Activated CD4-positive, alpha-beta T cell treated with anti-CD3 and anti-CD28 coated beads, Interleukin-2, amount 10 ng/mL, durations not matched to agents 7 days and 5 days (primary cell): ENCODE data around the gene DZIP1. TPM values are rescaled to one million over a fixed set of nuclear protein-coding genes. Genes with fewer than 3 reads are reported as not detected.

Experiments
- CTCF ChIA-PET: fragments of 350-600 bp; sonication (Branson Sonifier 250); formaldehyde crosslinking; loops from one replicate; lab custom pipeline; 2021; ENCODE audit warnings: antibody characterized with exemption; lab: Charles Lee
- POLR2A ChIA-PET: fragments of 350-600 bp; sonication (Branson Sonifier 250); formaldehyde crosslinking; loops from one replicate; lab custom pipeline; 2021; ENCODE audit warnings: antibody characterized with exemption; lab: Charles Lee
- DNase-seq: peaks from one replicate; pipeline ENCODE4 v3.0.0-alpha.2; 2020
- H3K27ac Mint-ChIP-seq: one replicate; pipeline ENCODE4 v1.8.0; 2021; ENCODE audit warnings: mild to moderate bottlenecking, moderate library complexity, mixed read lengths
- H3K27me3 Mint-ChIP-seq: one replicate; pipeline ENCODE4 v1.8.0; 2021; ENCODE audit warnings: mixed read lengths
- H3K36me3 Mint-ChIP-seq: one replicate; pipeline ENCODE4 v1.8.0; 2021; ENCODE audit warnings: low read depth, mixed read lengths
- H3K4me1 Mint-ChIP-seq: one replicate; pipeline ENCODE4 v1.8.0; 2021; ENCODE audit warnings: mixed read lengths
- H3K4me3 Mint-ChIP-seq: one replicate; pipeline ENCODE4 v1.8.0; 2021; ENCODE audit warnings: mild to moderate bottlenecking, moderate library complexity, mixed read lengths
- H3K9me3 Mint-ChIP-seq: one replicate; pipeline ENCODE4 v1.8.0; 2021; ENCODE audit warnings: mixed read lengths
- total RNA-seq, 2 experiments: library from RNA; stranded (reverse); gene quantifications; one replicate each; pipeline ENCODE4 v1.2.3, GENCODE V29; 2021

Gene DZIP1
- total RNA-seq, 2 experiments from 2014 or later, result 0.05 to 0.15 TPM

DNA sequence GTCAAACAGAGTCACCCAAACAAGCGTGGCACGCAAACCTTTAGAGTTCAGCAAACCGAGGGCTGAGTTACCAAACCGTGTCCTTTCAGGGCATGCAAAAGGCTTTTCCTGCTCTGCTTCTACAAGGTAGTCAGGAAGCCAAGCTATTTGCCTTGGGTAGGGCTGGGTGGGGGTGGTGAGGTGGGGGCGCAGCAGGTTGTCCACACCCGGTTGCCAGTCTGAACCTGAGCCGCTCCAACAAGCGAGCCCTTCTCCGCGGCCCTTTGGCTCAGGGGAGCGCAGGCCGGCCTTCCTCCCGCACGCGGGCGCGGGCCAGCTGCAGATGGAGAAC is 92.3 kb downstream of the DZIP1 start:
- no peak for DNase-seq
- POLR2A ChIA-PET, result no interaction called here
- Mint-ChIP-seq H3K9me3 (no peaks in the 10 kb centered on the region), H3K4me1 (peaks cover 8% of the 10 kb centered on the region), H3K27ac (no peak overlapping the region), H3K4me3 (no peak overlapping the region), H3K36me3 (no peaks in the 10 kb centered on the region), H3K27me3 (peaks cover 63% of the 10 kb centered on the region)
- CTCF ChIA-PET, result no interaction called here

- H3K4me1 Mint-ChIP-seq, result no peaks in the 10 kb centered on the region
- no peaks in the 10 kb centered on the region for H3K9me3 Mint-ChIP-seq
- no peak overlapping the region for H3K27ac Mint-ChIP-seq
- ChIA-PET CTCF (interaction anchor here (1.3 kb wide), 1 partner anchor 11 kb away, joined by 3 read pairs; no protein-coding TSS in a partner anchor), POLR2A (no interaction called here)
- no peaks in the 10 kb centered on the region for H3K36me3 Mint-ChIP-seq
- H3K27me3 Mint-ChIP-seq, result peaks cover 44% of the 10 kb centered on the region
- no peak overlapping the region for H3K4me3 Mint-ChIP-seq
- no peak for DNase-seq
Measured at GRCh38 chr13:95547531-95548167, 96.9 kb downstream of the DZIP1 start.

GRCh38 chr13:95546919-95547318 is 97.6 kb downstream of the DZIP1 start:
- POLR2A ChIA-PET, result no interaction called here
- CTCF ChIA-PET, result no interaction called here
- Mint-ChIP-seq H3K36me3 (no peaks in the 10 kb centered on the region), H3K4me1 (no peaks in the 10 kb centered on the region), H3K27ac (no peak overlapping the region), H3K4me3 (no peak overlapping the region), H3K9me3 (no peaks in the 10 kb centered on the region), H3K27me3 (peaks cover 42% of the 10 kb centered on the region)
- no peak for DNase-seq

DNA sequence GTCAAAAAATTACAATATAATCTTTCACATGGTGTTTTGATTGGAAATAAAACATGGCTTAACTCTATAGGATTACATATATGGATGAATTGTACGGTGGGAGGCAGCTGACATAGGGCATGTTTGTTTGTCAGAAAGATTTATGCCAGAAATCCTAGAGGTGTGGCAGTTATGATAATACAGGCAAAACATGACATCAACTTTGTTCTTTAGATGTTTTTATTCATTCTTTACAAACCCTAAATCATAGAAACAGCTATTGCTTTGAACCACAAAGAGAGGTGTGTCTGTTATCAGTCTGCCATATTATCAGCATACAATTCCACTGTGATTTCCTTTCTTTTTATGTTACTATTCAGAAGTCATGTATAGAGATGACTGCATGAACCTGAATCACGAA is 100.2 kb downstream of the DZIP1 start:
- Mint-ChIP-seq H3K4me1 (no peaks in the 10 kb centered on the region), H3K36me3 (no peaks in the 10 kb centered on the region), H3K4me3 (no peak overlapping the region), H3K27me3 (peaks cover 20% of the 10 kb centered on the region), H3K9me3 (no peaks in the 10 kb centered on the region), H3K27ac (no peak overlapping the region)
- POLR2A ChIA-PET, result no interaction called here
- CTCF ChIA-PET, result no interaction called here
- DNase-seq, result no peak

- ChIA-PET CTCF (no interaction called here), POLR2A (no interaction called here)
- no peaks in the 10 kb centered on the region for H3K36me3 Mint-ChIP-seq
- no peak overlapping the region for H3K27ac Mint-ChIP-seq
- no peaks in the 10 kb centered on the region for H3K4me1 Mint-ChIP-seq
- H3K9me3 Mint-ChIP-seq, result no peaks in the 10 kb centered on the region
- H3K27me3 Mint-ChIP-seq, result peaks cover 5% of the 10 kb centered on the region
- H3K4me3 Mint-ChIP-seq, result no peak overlapping the region
- DNase-seq, result no peak
Measured at GRCh38 chr13:95541911-95542474, 102.5 kb downstream of the DZIP1 start.

DNA sequence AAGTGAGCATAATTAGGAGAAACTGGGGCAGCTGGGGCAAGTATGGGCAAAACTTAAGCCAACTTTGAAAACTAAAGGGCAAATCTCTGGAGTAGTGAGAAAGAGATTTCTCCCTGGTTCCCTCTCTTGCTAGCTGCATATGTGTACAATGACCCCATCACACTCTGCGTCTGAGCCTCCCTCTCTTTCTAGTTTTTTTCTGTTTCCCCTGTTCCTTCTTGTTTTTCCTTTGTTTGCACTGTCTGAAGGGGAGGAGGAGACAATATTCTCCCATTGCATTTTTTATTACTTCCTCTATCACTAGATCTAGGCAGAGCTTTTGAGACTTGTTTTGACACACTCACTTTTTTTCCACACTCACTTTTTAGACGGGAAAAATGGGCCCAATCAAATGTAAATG is 103.2 kb downstream of the DZIP1 start:
- no peaks in the 10 kb centered on the region for H3K36me3 Mint-ChIP-seq
- ChIA-PET POLR2A (interaction anchor here (0.6 kb wide), 1 partner anchor 17 kb away, joined by 3 read pairs; no protein-coding TSS in a partner anchor), CTCF (no interaction called here)
- peaks cover 7% of the 10 kb centered on the region for H3K27me3 Mint-ChIP-seq
- H3K4me1 Mint-ChIP-seq, result no peaks in the 10 kb centered on the region
- no peak overlapping the region for H3K4me3 Mint-ChIP-seq
- no peak overlapping the region for H3K27ac Mint-ChIP-seq
- H3K9me3 Mint-ChIP-seq, result no peaks in the 10 kb centered on the region
- no peak for DNase-seq

DNA sequence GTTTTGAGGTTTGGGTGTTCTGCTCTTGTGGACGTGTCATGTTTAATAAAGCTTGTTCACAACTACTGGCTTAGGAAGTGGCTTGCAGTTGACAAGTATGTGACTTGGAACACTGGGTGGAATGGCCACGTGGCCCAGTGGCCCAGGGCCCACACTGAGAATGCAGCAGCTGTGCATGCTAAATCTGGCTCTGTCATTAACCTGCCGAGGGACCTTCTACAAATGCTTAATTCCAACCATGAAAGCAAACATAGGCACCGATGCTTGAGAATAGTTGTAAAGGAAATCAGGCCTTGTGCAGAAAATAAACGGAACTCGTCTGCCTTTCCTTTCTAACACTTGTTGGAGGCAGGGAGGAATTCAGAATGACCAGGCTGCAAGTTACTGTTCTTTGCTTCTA is 103.6 kb downstream of the DZIP1 start:
- CTCF ChIA-PET, result interaction anchor here (1.1 kb wide), 1 partner anchor 9 kb away, joined by 3 read pairs; no protein-coding TSS in a partner anchor
- no peak for DNase-seq
- no peaks in the 10 kb centered on the region for H3K9me3 Mint-ChIP-seq
- no peaks in the 10 kb centered on the region for H3K4me1 Mint-ChIP-seq
- no peak overlapping the region for H3K4me3 Mint-ChIP-seq
- no peaks in the 10 kb centered on the region for H3K36me3 Mint-ChIP-seq
- POLR2A ChIA-PET, result interaction anchor here (0.6 kb wide), 1 partner anchor 17 kb away, joined by 3 read pairs; no protein-coding TSS in a partner anchor
- H3K27me3 Mint-ChIP-seq, result peaks cover 3% of the 10 kb centered on the region
- H3K27ac Mint-ChIP-seq, result no peak overlapping the region

DNA sequence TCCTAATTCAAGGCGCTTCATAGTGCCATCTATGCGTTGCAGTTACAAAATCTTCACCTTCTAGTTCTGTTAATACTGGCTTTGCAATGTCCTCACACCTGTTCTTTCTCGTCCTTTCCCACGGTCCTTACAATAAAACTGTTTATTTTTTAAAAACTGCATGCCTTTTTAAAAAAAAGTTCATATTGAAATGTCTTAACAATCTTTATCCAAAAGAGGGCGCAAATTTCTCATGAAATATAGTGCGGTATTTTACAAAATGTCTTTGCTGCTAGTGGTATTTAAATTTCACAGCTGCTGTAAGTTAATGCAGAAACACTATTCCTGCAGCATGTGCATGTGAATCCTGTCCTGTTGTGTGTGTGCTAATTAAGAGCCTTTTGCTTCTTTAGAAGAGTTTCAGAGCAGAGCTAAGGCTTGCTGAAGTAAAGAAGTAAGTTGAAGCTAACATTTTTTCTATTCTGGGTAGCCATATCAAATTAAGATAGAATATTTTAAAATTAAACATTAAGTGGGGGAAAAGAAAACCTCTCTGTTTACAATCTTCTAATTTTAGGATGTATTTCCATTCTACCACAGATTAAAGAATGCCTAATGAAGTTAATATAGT is 107.8 kb downstream of the DZIP1 start:
- H3K27me3 Mint-ChIP-seq, result peaks cover 8% of the 10 kb centered on the region
- H3K36me3 Mint-ChIP-seq, result no peaks in the 10 kb centered on the region
- no peak overlapping the region for H3K4me3 Mint-ChIP-seq
- CTCF ChIA-PET, result interaction anchor here (0.6 to 1.7 kb wide), 5 partner anchors 10 to 359 kb away, joined by 3 to 5 read pairs (median 3); no protein-coding TSS in a partner anchor
- POLR2A ChIA-PET, result no interaction called here
- no peaks in the 10 kb centered on the region for H3K9me3 Mint-ChIP-seq
- H3K27ac Mint-ChIP-seq, result no peak overlapping the region
- no peaks in the 10 kb centered on the region for H3K4me1 Mint-ChIP-seq
- no peak for DNase-seq

DNA sequence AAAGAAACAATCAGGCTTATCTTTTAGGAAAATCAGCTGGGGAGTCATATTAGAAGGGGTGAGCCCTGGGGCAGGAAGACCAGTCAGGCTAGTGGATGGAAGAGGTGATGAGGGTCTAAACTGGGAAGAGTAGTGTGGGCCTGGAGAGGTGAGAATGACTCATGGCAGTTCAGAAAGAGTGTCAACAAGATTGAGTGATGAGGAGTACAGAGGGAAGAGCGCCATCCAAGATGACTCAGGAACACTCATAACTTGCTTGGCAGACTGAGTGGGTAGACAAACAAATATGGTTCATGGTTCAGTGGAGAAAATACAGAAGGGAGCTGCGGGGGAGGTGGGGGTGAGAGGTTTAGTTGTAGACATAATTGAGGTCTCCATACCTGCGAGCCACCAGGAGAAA is 109.3 kb downstream of the DZIP1 start:
- ChIA-PET CTCF (no interaction called here), POLR2A (no interaction called here)
- no peak for DNase-seq
- Mint-ChIP-seq H3K4me1 (no peaks in the 10 kb centered on the region), H3K27me3 (peaks cover 8% of the 10 kb centered on the region), H3K27ac (no peak overlapping the region), H3K4me3 (no peak overlapping the region), H3K9me3 (no peaks in the 10 kb centered on the region), H3K36me3 (no peaks in the 10 kb centered on the region)

GRCh38 chr13:95533545-95534160 is 110.9 kb downstream of the DZIP1 start:
- H3K27me3 Mint-ChIP-seq, result peaks cover 8% of the 10 kb centered on the region
- no peak overlapping the region for H3K27ac Mint-ChIP-seq
- no peaks in the 10 kb centered on the region for H3K4me1 Mint-ChIP-seq
- H3K36me3 Mint-ChIP-seq, result no peaks in the 10 kb centered on the region
- H3K9me3 Mint-ChIP-seq, result no peaks in the 10 kb centered on the region
- ChIA-PET POLR2A (no interaction called here), CTCF (no interaction called here)
- H3K4me3 Mint-ChIP-seq, result no peak overlapping the region
- DNase-seq, result no peak

GRCh38 chr13:95530178-95530577 is 114.3 kb downstream of the DZIP1 start:
- H3K27me3 Mint-ChIP-seq, result peaks cover under 1% of the 10 kb centered on the region
- no peaks in the 10 kb centered on the region for H3K4me1 Mint-ChIP-seq
- no peaks in the 10 kb centered on the region for H3K36me3 Mint-ChIP-seq
- H3K27ac Mint-ChIP-seq, result no peak overlapping the region
- DNase-seq, result no peak
- H3K4me3 Mint-ChIP-seq, result no peak overlapping the region
- ChIA-PET CTCF (no interaction called here), POLR2A (no interaction called here)
- no peaks in the 10 kb centered on the region for H3K9me3 Mint-ChIP-seq
